DOHH2 (cell line): Measurements from ENCODE around the gene RBBP8.

ENCODE experiments used
- CTCF ChIP-seq: fragments of 200-600 bp; sonication (generic); IDR thresholded peaks from one replicate; pipeline ENCODE4 v1.5.1; 2014; ENCODE audit warnings: antibody characterized with exemption, mild to moderate bottlenecking, low read depth, low read length; ENCODE audit not compliant: poor library complexity, severe bottlenecking
- EZH2phosphoT487 ChIP-seq: fragments of 200-600 bp; sonication (generic); IDR thresholded peaks from 2 replicates; pipeline ENCODE4 v1.6.1; 2017; ENCODE audit warnings: borderline replicate concordance, mild to moderate bottlenecking, antibody characterized with exemption, low read length, moderate library complexity, mixed read lengths

GRCh38 chr18:22921772-22922171, 11.4 kb upstream of the RBBP8 start:
- TF ChIP-seq CTCF (no peak), EZH2phosphoT487 (no peak)
